Vagina (tissue), 2 donors: Measurements from ENCODE around the gene ZNF467.

Experiments
- POLR2A ChIP-seq, 2 donors: fragments of 450-650 bp; IDR thresholded peaks; one replicate each; pipeline ENCODE4 v1.6.1; 2017; ENCODE audit warnings: antibody characterized with exemption in 2 of 2, mild to moderate bottlenecking in 2 of 2, moderate library complexity in 2 of 2
- TF ChIP-seq, protein P1 (sequence below), 3 experiments: fragments of 450-650 bp in 2 of 3; fragments of 200-600 bp in 1 of 3; sonication (generic) in 1 of 3; IDR thresholded peaks; one replicate each; pipeline ENCODE4 v1.5.1; 2017 to 2019; ENCODE audit warnings: antibody characterized with exemption in 3 of 3, mild to moderate bottlenecking in 2 of 3, moderate library complexity in 2 of 3

DNA sequence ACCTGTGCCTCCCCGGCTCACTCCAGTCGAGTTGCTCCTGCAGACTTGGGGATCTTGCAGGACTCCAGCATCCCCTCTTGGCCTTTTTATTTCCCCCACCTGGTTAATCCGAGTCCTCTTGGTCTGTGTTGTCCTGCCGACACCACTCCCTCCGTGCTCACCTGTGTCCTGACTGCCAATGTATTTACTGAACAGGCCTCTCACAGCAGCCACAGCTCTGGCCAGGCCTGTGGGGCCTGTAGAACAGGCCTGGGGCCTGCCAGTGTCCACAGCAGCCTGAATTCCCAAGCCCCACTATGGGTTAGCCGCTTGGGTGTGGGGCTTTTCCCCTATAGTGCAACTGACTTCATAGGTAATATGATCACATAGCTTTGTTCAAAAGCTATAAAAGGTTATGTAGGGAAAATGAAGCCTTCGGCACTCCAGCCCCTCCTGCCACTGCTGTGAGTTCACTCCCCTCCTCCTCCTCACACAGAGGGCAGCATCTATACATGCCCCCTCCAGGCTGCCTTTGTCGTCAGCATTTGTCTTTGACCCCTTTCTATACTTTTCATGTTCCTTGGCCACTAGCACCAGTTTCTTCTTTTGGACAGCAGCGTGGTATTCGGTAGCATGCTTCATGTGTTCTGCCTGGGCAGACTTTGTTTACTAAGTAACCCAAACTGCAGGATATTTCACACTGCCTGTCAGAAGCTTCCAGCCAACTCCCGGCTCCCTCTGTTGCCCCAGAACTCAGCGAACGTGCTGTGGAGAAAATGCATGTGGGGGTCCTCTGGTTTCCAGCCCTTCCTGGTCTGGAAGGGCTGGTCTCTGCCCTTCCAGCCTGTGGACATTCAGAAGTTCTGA lies 46.1 kb downstream of the ZNF467 start:
- TF ChIP-seq, protein P1, sequence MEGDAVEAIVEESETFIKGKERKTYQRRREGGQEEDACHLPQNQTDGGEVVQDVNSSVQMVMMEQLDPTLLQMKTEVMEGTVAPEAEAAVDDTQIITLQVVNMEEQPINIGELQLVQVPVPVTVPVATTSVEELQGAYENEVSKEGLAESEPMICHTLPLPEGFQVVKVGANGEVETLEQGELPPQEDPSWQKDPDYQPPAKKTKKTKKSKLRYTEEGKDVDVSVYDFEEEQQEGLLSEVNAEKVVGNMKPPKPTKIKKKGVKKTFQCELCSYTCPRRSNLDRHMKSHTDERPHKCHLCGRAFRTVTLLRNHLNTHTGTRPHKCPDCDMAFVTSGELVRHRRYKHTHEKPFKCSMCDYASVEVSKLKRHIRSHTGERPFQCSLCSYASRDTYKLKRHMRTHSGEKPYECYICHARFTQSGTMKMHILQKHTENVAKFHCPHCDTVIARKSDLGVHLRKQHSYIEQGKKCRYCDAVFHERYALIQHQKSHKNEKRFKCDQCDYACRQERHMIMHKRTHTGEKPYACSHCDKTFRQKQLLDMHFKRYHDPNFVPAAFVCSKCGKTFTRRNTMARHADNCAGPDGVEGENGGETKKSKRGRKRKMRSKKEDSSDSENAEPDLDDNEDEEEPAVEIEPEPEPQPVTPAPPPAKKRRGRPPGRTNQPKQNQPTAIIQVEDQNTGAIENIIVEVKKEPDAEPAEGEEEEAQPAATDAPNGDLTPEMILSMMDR (IDR thresholded peaks at IDR 0.05): no peak
- no peak for TF ChIP-seq POLR2A (IDR thresholded peaks at IDR 0.05)
